HepG2 (cell line): ENCODE results near the gene MRPL14. TPM values are rescaled to one million over a fixed set of nuclear protein-coding genes. Genes with fewer than 3 reads are reported as not detected.

ENCODE experiments used
- CCAR2 ChIP-seq: fragments of 200-400 bp; formaldehyde crosslinking; optimal IDR thresholded peaks from 2 replicates; pipeline ENCODE3; 2018; ENCODE audit warnings: low read depth, mild to moderate bottlenecking, low read length, moderate library complexity
- CEBPZ ChIP-seq: IDR thresholded peaks from 2 replicates; pipeline ENCODE4 v1.6.1; 2012; ENCODE audit warnings: low read length, improper control_type of control experiment
- ELF4 ChIP-seq: sonication (generic); formaldehyde crosslinking; IDR thresholded peaks from 2 replicates; pipeline ENCODE4 v1.5.0; 2020; ENCODE audit warnings: missing genetic modification reagents, mild to moderate bottlenecking, moderate library complexity, borderline replicate concordance
- HNRNPLL ChIP-seq: fragments of 200-400 bp; formaldehyde crosslinking; IDR thresholded peaks from 2 replicates; pipeline ENCODE4 v1.6.1; 2017; ENCODE audit warnings: mild to moderate bottlenecking, low read depth, low read length; ENCODE audit not compliant: poor library complexity, severe bottlenecking
- HNRNPUL1 ChIP-seq: fragments of 200-400 bp; formaldehyde crosslinking; IDR thresholded peaks from 2 replicates; pipeline ENCODE4 v1.6.1; 2017; ENCODE audit warnings: low read depth, mild to moderate bottlenecking, low read length, moderate library complexity
- KDM5A ChIP-seq: fragments of 200-600 bp; sonication (generic); IDR thresholded peaks from 2 replicates; pipeline ENCODE4 v1.7.0; 2018; ENCODE audit warnings: antibody characterized with exemption, mild to moderate bottlenecking, low read length, borderline replicate concordance
- KDM5B ChIP-seq: sonication (generic); formaldehyde crosslinking; IDR thresholded peaks from 2 replicates; pipeline ENCODE4 v1.4.0; 2020; ENCODE audit warnings: missing genetic modification reagents, mild to moderate bottlenecking, borderline replicate concordance
- KMT2A ChIP-seq: sonication (generic); formaldehyde crosslinking; IDR thresholded peaks from 2 replicates; pipeline ENCODE4 v1.4.0; 2020; ENCODE audit warnings: missing genetic modification reagents
- MEF2D ChIP-seq: sonication (generic); formaldehyde crosslinking; IDR thresholded peaks from 2 replicates; pipeline ENCODE4 v1.5.1; 2020; ENCODE audit warnings: mild to moderate bottlenecking, missing genetic modification reagents
- MEIS2 ChIP-seq: sonication (generic); formaldehyde crosslinking; IDR thresholded peaks from 2 replicates; pipeline ENCODE4 v1.9.0; 2021; ENCODE audit warnings: mild to moderate bottlenecking, missing genetic modification reagents
- NFRKB ChIP-seq: fragments of 450-650 bp; IDR thresholded peaks from 2 replicates; pipeline ENCODE4 v1.6.1; 2017
- RXRB ChIP-seq: IDR thresholded peaks from 2 replicates; pipeline ENCODE4 v1.6.1; 2016; ENCODE audit warnings: borderline replicate concordance, missing genetic modification reagents, missing compliant biosample characterization
- SP4 ChIP-seq: sonication (generic); formaldehyde crosslinking; IDR thresholded peaks from 2 replicates; pipeline ENCODE4 v1.8.1; 2023; ENCODE audit warnings: mild to moderate bottlenecking, missing genetic modification reagents
- TAF15 ChIP-seq: fragments of 200-400 bp; formaldehyde crosslinking; IDR thresholded peaks from one replicate; pipeline ENCODE4 v1.6.1; 2018; ENCODE audit warnings: mild to moderate bottlenecking, low read depth, low read length; ENCODE audit not compliant: poor library complexity, severe bottlenecking
- TCF7 ChIP-seq: sonication (generic); IDR thresholded peaks from 2 replicates; pipeline ENCODE4 v1.6.1; 2016; ENCODE audit warnings: antibody characterized with exemption, low read depth
- TIGD3 ChIP-seq: sonication (generic); formaldehyde crosslinking; IDR thresholded peaks from 2 replicates; pipeline ENCODE4 v1.5.1; 2020; ENCODE audit warnings: mild to moderate bottlenecking, missing genetic modification reagents, borderline replicate concordance
- XBP1 ChIP-seq: sonication (generic); formaldehyde crosslinking; IDR thresholded peaks from 2 replicates; pipeline ENCODE4 v1.5.0; 2020; ENCODE audit warnings: missing genetic modification reagents
- ZNF143 ChIP-seq: sonication (generic); formaldehyde crosslinking; IDR thresholded peaks from 2 replicates; pipeline ENCODE4 v1.4.0; 2020; ENCODE audit warnings: missing genetic modification reagents
- ZNF224 ChIP-seq: sonication (generic); formaldehyde crosslinking; IDR thresholded peaks from 2 replicates; pipeline ENCODE4 v1.5.0; 2020; ENCODE audit warnings: mild to moderate bottlenecking, missing genetic modification reagents
- ZNF382 ChIP-seq: sonication (generic); formaldehyde crosslinking; IDR thresholded peaks from 2 replicates; pipeline ENCODE4 v1.5.0; 2020; ENCODE audit warnings: missing genetic modification reagents, mild to moderate bottlenecking, borderline replicate concordance
- ZNF790 ChIP-seq: sonication (generic); formaldehyde crosslinking; IDR thresholded peaks from 2 replicates; pipeline ENCODE4 v1.8.0; 2022; ENCODE audit warnings: missing genetic modification reagents, mild to moderate bottlenecking, borderline replicate concordance
- ZNF816 ChIP-seq: sonication (generic); formaldehyde crosslinking; IDR thresholded peaks from 2 replicates; pipeline ENCODE4 v1.8.0; 2022; ENCODE audit warnings: missing genetic modification reagents, mild to moderate bottlenecking, borderline replicate concordance
- ZSCAN21 ChIP-seq: sonication (generic); formaldehyde crosslinking; IDR thresholded peaks from 2 replicates; pipeline ENCODE4 v1.8.0; 2022; ENCODE audit warnings: mild to moderate bottlenecking, missing genetic modification reagents, moderate library complexity, borderline replicate concordance
- polyA plus RNA-seq, 8 experiments: library from polyadenylated mRNA; depleted of rRNA in 3 of 8; stranded (reverse) in 7 of 8; unstranded in 1 of 8; fragments of >200 nt; fragmentation: Illumina TruSeq in 4 of 8; extraction: Trizol in 4 of 8; gene quantifications; 2 replicates each; pipeline versions ENCODE4 v1.2.1 to v1.2.3, GENCODE V29; 2011 to 2016; ENCODE audit warnings: low read depth in 4 of 8, missing spikeins in 1 of 8, mixed read lengths in 1 of 8; ENCODE audit not compliant: insufficient read depth in 1 of 8
- total RNA-seq, 5 experiments: library from RNA; depleted of rRNA; stranded (reverse); fragments of >200 nt; fragmentation: Illumina TruSeq; extraction: Trizol; gene quantifications; 2 replicates each; pipeline ENCODE4 v1.2.3, GENCODE V29; 2016; ENCODE audit warnings: low read depth in 1 of 5
- TF ChIP-seq, protein P1 (sequence below): sonication (generic); formaldehyde crosslinking; IDR thresholded peaks from 2 replicates; pipeline ENCODE4 v1.4.0; 2020; ENCODE audit warnings: missing genetic modification reagents

Gene MRPL14
- total and polyA plus RNA-seq, 2 of the 13 experiments (the other 11 are each of a cell fraction or from before 2014, with no cell fraction given): 157 to 178 TPM

- no peak for TF ChIP-seq CEBPZ
- no peak for TF ChIP-seq ELF4 (CRISPR knock-in tag)
- no peak for TF ChIP-seq ZNF790 (CRISPR knock-in tag)
- no peak for TF ChIP-seq KMT2A
- TF ChIP-seq TIGD3: no peak
- TF ChIP-seq RXRB: no peak
- TF ChIP-seq ZNF816 (CRISPR knock-in tag): no peak
- TF ChIP-seq TCF7: no peak
- TF ChIP-seq ZNF382 (CRISPR knock-in tag): no peak
- no peak for TF ChIP-seq HNRNPLL
- TF ChIP-seq ZNF143 (CRISPR knock-in tag): no peak
- 0 out of 2 replicates have a peak, but pooled peaks have one; percentile 23 for TF ChIP-seq MEF2D
- TF ChIP-seq HNRNPUL1: no peak
- no peak for TF ChIP-seq KDM5A
- no peak for TF ChIP-seq XBP1 (CRISPR knock-in tag)
- TF ChIP-seq, protein P1, sequence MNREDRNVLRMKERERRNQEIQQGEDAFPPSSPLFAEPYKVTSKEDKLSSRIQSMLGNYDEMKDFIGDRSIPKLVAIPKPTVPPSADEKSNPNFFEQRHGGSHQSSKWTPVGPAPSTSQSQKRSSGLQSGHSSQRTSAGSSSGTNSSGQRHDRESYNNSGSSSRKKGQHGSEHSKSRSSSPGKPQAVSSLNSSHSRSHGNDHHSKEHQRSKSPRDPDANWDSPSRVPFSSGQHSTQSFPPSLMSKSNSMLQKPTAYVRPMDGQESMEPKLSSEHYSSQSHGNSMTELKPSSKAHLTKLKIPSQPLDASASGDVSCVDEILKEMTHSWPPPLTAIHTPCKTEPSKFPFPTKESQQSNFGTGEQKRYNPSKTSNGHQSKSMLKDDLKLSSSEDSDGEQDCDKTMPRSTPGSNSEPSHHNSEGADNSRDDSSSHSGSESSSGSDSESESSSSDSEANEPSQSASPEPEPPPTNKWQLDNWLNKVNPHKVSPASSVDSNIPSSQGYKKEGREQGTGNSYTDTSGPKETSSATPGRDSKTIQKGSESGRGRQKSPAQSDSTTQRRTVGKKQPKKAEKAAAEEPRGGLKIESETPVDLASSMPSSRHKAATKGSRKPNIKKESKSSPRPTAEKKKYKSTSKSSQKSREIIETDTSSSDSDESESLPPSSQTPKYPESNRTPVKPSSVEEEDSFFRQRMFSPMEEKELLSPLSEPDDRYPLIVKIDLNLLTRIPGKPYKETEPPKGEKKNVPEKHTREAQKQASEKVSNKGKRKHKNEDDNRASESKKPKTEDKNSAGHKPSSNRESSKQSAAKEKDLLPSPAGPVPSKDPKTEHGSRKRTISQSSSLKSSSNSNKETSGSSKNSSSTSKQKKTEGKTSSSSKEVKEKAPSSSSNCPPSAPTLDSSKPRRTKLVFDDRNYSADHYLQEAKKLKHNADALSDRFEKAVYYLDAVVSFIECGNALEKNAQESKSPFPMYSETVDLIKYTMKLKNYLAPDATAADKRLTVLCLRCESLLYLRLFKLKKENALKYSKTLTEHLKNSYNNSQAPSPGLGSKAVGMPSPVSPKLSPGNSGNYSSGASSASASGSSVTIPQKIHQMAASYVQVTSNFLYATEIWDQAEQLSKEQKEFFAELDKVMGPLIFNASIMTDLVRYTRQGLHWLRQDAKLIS (CRISPR knock-in tag): no peak
- no peak for TF ChIP-seq NFRKB
- no peak for TF ChIP-seq ZNF224 (CRISPR knock-in tag)
- no peak for TF ChIP-seq SP4
- no peak for TF ChIP-seq KDM5B (CRISPR knock-in tag)
- TF ChIP-seq MEIS2 (CRISPR knock-in tag): 0 out of 2 replicates have a peak, but pooled peaks have one; percentile 26
- TF ChIP-seq ZSCAN21 (CRISPR knock-in tag): no peak
- TF ChIP-seq TAF15: no peak
- TF ChIP-seq CCAR2: no peak
These were observed 15.6 kb upstream of the MRPL14 start (continued) for GRCh38 chr6:44142835-44143234.
